Measurements from ENCODE around the gene DLX1.
A peak's percentile ranks its signal among the peaks of the same experiment; 100 is the strongest.
"Not testable (repeated sequence)": the region's sequence is repeated elsewhere in the genome, so short reads cannot be mapped to it uniquely, and the experiment has no call there.

DLX1 gene

GRCh38 chr2:172065111-172065510 lies 20.2 kb upstream of the DLX1 start:
- DNase-seq, result no peak

- DNase-seq, result no peak
Observed at GRCh38 chr2:172066394-172066886, 18.9 kb upstream of the DLX1 start.

- DNase-seq, result not testable (repeated sequence)
Observed at GRCh38 chr2:172067905-172068304, 17.4 kb upstream of the DLX1 start.

DNA sequence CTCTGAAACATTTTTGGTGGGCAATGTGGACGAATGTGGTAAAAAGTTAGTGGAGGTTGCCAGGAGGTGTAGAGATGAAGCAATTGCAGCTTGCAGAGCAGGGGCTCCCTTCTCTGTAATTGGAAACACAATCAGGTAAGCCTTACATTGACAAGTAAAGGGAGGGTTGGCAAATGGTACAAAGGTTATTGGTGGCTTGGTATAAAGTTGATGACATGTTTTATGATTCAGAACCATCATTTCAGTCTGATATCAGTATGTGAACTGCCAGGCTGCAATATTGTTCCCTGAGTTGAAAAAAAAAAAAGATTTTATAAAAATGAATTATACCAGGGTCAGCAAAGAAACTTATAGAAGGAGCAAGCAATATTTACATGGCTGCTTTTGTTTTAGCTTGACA lies 14.4 kb upstream of the DLX1 start:
- DNase-seq, result no peak

GRCh38 chr2:172072303-172072702 lies 13.0 kb upstream of the DLX1 start:
- DNase-seq, result no peak

- no peak for DNase-seq
Observed at GRCh38 chr2:172072706-172073105, 12.6 kb upstream of the DLX1 start.

DNA sequence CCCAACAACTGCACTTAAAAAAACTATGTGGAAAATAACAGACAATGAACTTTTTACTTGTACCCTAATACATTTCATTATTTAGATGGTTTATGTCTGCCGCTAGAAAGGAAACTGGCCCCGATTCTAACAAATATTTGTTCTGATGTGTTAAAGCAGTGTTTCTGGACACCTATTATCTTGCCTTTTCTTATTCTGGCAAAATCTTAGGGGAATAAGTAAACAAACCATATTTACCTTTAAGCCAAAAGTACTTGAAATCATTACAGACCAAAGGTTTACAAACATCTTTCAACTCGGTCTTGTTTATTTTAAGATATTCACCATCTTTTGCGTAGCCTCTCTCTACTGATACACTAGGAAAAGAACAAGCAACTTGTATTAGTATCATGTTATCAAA lies 11.8 kb upstream of the DLX1 start:
- DNase-seq, result no peak

- DNase-seq, result no peak
Observed at GRCh38 chr2:172074254-172074653, 11.1 kb upstream of the DLX1 start.

DNA sequence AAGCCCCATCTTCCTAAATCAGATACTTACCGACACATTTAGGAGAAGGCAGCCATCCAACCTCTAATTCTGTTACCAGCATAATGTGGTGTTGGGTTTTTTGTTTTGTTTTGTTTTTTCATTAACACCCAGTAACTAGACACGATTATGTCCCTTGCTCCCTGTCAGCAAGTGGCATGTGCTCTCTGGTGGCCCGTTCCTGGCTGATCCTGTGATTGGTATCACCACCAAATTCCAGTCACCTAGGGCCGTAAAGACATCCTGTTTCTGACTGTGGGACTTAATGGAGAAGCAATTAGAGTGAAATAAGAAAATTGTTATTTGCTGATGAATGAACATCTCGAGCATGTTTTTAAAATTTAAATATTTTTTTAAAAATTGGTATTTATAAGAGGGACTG lies 5.9 kb upstream of the DLX1 start:
- no peak for DNase-seq

GRCh38 chr2:172079838-172080640 lies 5.3 kb upstream of the DLX1 start:
- DNase-seq, result no peak

GRCh38 chr2:172080641-172081220 lies 4.6 kb upstream of the DLX1 start:
- no peak for DNase-seq

- DNase-seq, result no peak
Observed at GRCh38 chr2:172081221-172082022, 3.9 kb upstream of the DLX1 start.

GRCh38 chr2:172082105-172082943 lies 3.0 kb upstream of the DLX1 start:
- DNase-seq, result no peak

- no peak for DNase-seq
Observed at GRCh38 chr2:172082944-172083627, 2.2 kb upstream of the DLX1 start.

- no peak for DNase-seq
Observed at GRCh38 chr2:172083628-172084394, 1.5 kb upstream of the DLX1 start.

DNA sequence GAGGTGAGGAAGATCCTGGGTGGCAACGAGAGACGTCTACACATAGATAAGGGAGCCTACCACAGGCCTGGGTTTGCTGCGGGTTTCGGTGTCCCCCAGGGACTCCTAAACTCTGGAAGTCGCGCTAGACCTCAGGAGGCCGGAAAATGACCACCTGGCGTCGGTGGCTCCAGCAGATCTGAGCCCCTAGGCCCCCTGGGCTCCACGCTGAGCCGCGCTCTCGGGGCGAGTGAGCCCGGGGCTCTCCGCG lies 987 bp upstream of the DLX1 start:
- DNase-seq, result no peak

- DNase-seq, result peak; percentile 56
Observed at GRCh38 chr2:172084645-172085459, 455 bp upstream of the DLX1 start.

GRCh38 chr2:172086241-172087206 lies 1.2 kb downstream of the DLX1 start:
- peak; percentile 74 for DNase-seq

DNA sequence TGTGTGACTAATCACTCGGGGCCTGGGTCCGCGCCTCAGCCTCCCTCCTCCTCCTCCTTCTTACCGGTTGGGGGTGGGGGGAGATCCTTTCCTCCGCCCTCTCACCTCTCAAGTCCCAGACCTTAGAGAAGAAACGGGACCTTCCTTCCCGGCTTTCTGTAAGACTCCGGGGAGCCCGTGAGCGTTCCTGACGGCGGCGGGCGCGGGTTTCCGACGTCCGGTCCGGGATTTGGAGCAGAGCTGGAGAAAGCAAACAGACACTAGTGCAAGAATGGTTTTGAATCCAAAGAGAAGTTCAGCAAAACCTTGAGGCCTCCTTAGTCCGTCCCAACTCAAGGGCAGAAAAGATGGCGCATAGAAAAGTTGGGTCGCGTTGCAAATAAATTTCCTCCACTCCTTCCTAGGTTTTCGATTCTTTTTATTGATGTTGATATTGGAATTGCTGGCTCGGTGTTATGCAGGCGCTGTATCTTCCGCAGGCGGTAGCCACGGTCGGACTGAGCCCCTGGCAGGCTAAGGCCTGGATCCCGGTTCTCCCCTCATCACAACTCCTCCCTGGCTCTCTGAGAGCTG lies 2.0 kb downstream of the DLX1 start:
- DNase-seq, result no peak
